PFSK-1 (cell line): Measurements from ENCODE around the gene IL1A.

Source experiments
- FOXP2 ChIP-seq: optimal IDR thresholded peaks from 2 replicates; pipeline ENCODE3; 2011; ENCODE audit warnings: borderline replicate concordance, control low read depth, inconsistent platforms; ENCODE audit not compliant: insufficient read depth; ENCODE audit errors: extremely low read length, extremely low read depth
- POLR2AphosphoS5 ChIP-seq: IDR thresholded peaks from 2 replicates; pipeline ENCODE4 v1.6.1; 2012; ENCODE audit warnings: low read depth, mild to moderate bottlenecking, control low read depth, low read length, moderate library complexity

GRCh38 chr2:112733871-112734270 is 50.4 kb downstream of the IL1A start:
- TF ChIP-seq POLR2AphosphoS5 = no peak
- TF ChIP-seq FOXP2 = no peak
